ENCODE results near the gene WDR93.
A peak's percentile ranks its signal among the peaks of the same experiment; 100 is the strongest.

WDR93 gene

GRCh38 chr15:89695198-89695597, 4.6 kb downstream of the WDR93 start:
- no peak overlapping the region for H3K4me3 ChIP-seq (ENCODE audit: low read depth, low read length)
- TF ChIP-seq POLR2A (IDR thresholded peaks at IDR 0.05; ENCODE audit: extremely low read depth, insufficient read length) (no peak), MYC (IDR thresholded peaks at IDR 0.05; ENCODE audit: low read depth, low read length) (no peak), MAX (IDR thresholded peaks at IDR 0.05; ENCODE audit: low read depth, low read length) (no peak), CTCF (IDR thresholded peaks at IDR 0.05; ENCODE audit: low read depth, low read length) (no peak)
- DNase-seq (ENCODE audit: low read depth): no peak

- DNase-seq (ENCODE audit: low read depth): no peak
- no peak overlapping the region for H3K4me3 ChIP-seq (ENCODE audit: low read depth, low read length)
- TF ChIP-seq CTCF (IDR thresholded peaks at IDR 0.05; ENCODE audit: low read depth, low read length) (no peak), MYC (IDR thresholded peaks at IDR 0.05; ENCODE audit: low read depth, low read length) (no peak), MAX (IDR thresholded peaks at IDR 0.05; ENCODE audit: low read depth, low read length) (no peak), POLR2A (IDR thresholded peaks at IDR 0.05; ENCODE audit: extremely low read depth, insufficient read length) (no peak)
Observed at GRCh38 chr15:89704411-89704810, 13.8 kb downstream of the WDR93 start.

- DNase-seq (ENCODE audit: low read depth): no peak
- TF ChIP-seq POLR2A (IDR thresholded peaks at IDR 0.05; ENCODE audit: extremely low read depth, insufficient read length): no peak
- no peak for TF ChIP-seq MYC (IDR thresholded peaks at IDR 0.05; ENCODE audit: low read depth, low read length)
- TF ChIP-seq CTCF (IDR thresholded peaks at IDR 0.05; ENCODE audit: low read depth, low read length): no peak
- no peak for TF ChIP-seq MAX (IDR thresholded peaks at IDR 0.05; ENCODE audit: low read depth, low read length)
- no peak overlapping the region for H3K4me3 ChIP-seq (ENCODE audit: low read depth, low read length)
Observed at GRCh38 chr15:89707577-89707976, 17.0 kb downstream of the WDR93 start.

GRCh38 chr15:89714775-89715174, 24.2 kb downstream of the WDR93 start:
- TF ChIP-seq POLR2A (IDR thresholded peaks at IDR 0.05; ENCODE audit: extremely low read depth, insufficient read length): no peak
- no peak for TF ChIP-seq MAX (IDR thresholded peaks at IDR 0.05; ENCODE audit: low read depth, low read length)
- no peak for TF ChIP-seq CTCF (IDR thresholded peaks at IDR 0.05; ENCODE audit: low read depth, low read length)
- TF ChIP-seq MYC (IDR thresholded peaks at IDR 0.05; ENCODE audit: low read depth, low read length): no peak
- H3K4me3 ChIP-seq (ENCODE audit: low read depth, low read length): no peak overlapping the region
- DNase-seq (ENCODE audit: low read depth): peak; percentile 15

- no peak for DNase-seq (ENCODE audit: low read depth)
- H3K4me3 ChIP-seq (ENCODE audit: low read depth, low read length): no peak overlapping the region
- TF ChIP-seq MYC (IDR thresholded peaks at IDR 0.05; ENCODE audit: low read depth, low read length): no peak
- no peak for TF ChIP-seq POLR2A (IDR thresholded peaks at IDR 0.05; ENCODE audit: extremely low read depth, insufficient read length)
- no peak for TF ChIP-seq MAX (IDR thresholded peaks at IDR 0.05; ENCODE audit: low read depth, low read length)
- TF ChIP-seq CTCF (IDR thresholded peaks at IDR 0.05; ENCODE audit: low read depth, low read length): no peak
Observed at GRCh38 chr15:89723031-89723430, 32.4 kb downstream of the WDR93 start.

- H3K4me3 ChIP-seq (ENCODE audit: low read depth, low read length): no peak overlapping the region
- no peak for DNase-seq (ENCODE audit: low read depth)
- TF ChIP-seq POLR2A (IDR thresholded peaks at IDR 0.05; ENCODE audit: extremely low read depth, insufficient read length): no peak
- no peak for TF ChIP-seq MYC (IDR thresholded peaks at IDR 0.05; ENCODE audit: low read depth, low read length)
- TF ChIP-seq MAX (IDR thresholded peaks at IDR 0.05; ENCODE audit: low read depth, low read length): no peak
- no peak for TF ChIP-seq CTCF (IDR thresholded peaks at IDR 0.05; ENCODE audit: low read depth, low read length)
Observed at GRCh38 chr15:89724621-89725020, 34.0 kb downstream of the WDR93 start.
